Lung (tissue), 12 donors: ENCODE data around the gene CHSY3. TPM values are rescaled to one million over a fixed set of nuclear protein-coding genes. Genes with fewer than 3 reads are reported as not detected.

ENCODE experiments used
- ATAC-seq: fragments of 200-7000 bp; cut with Tn5 transposase; one replicate; pipeline ENCODE4 v1.9.1; 2020; ENCODE audit warnings: moderate number of reproducible peaks; ENCODE audit not compliant: insufficient read depth, low FRiP score
- DNase-seq, 3 donors: peaks; one replicate each; pipeline ENCODE4 v3.0.0-alpha.2; 2013 to 2017
- H3K27ac ChIP-seq, 2 donors: one replicate each; pipeline ENCODE4 v1.5.1; 2013; ENCODE audit warnings: mild to moderate bottlenecking in 2 of 2, moderate library complexity in 2 of 2, control low read depth in 1 of 2, inconsistent platforms in 1 of 2, low read depth in 1 of 2, low read length in 1 of 2
- H3K27me3 ChIP-seq, 3 donors: one replicate each; pipeline ENCODE4 v1.5.1; 2013; ENCODE audit warnings: low read length in 2 of 3; ENCODE audit not compliant: control insufficient read depth in 3 of 3, insufficient read depth in 3 of 3
- H3K36me3 ChIP-seq, 4 donors: one replicate each; pipeline ENCODE4 v1.5.1; 2013; ENCODE audit warnings: low read length in 4 of 4, mild to moderate bottlenecking in 1 of 4, moderate library complexity in 1 of 4; ENCODE audit not compliant: control insufficient read depth in 4 of 4, insufficient read depth in 4 of 4
- H3K4me1 ChIP-seq, 5 donors: one replicate each; pipeline ENCODE4 v1.5.1; 2013; ENCODE audit warnings: low read length in 5 of 5, mild to moderate bottlenecking in 2 of 5, moderate library complexity in 1 of 5; ENCODE audit not compliant: control insufficient read depth in 5 of 5, insufficient read depth in 5 of 5
- H3K4me3 ChIP-seq: one replicate; pipeline ENCODE4 v1.5.1; 2013; ENCODE audit warnings: mild to moderate bottlenecking, control low read depth, moderate library complexity
- H3K9ac ChIP-seq, 2 donors: one replicate each; pipeline ENCODE4 v1.5.1; 2013; ENCODE audit warnings: low read length in 2 of 2, control low read depth in 1 of 2; ENCODE audit not compliant: insufficient read depth in 1 of 2
- H3K9me3 ChIP-seq, 4 donors: one replicate each; pipeline ENCODE4 v1.5.1; 2013; ENCODE audit warnings: low read length in 3 of 4, mild to moderate bottlenecking in 1 of 4, moderate library complexity in 1 of 4; ENCODE audit not compliant: control insufficient read depth in 4 of 4, insufficient read depth in 3 of 4
- CTCF ChIP-seq: IDR thresholded peaks from 2 replicates; pipeline ENCODE4 v1.5.1; 2012; ENCODE audit warnings: mild to moderate bottlenecking; ENCODE audit errors: control extremely low read depth, extremely low read depth
- WGBS, 2 donors: extraction: QIAGEN DNeasy Blood & Tissue Kit; methylation state at CpG; one replicate each; pipeline ENCODE4 v1.1.7; 2013; 5-methylcytosine and 5-hydroxymethylcytosine counted together
- polyA plus RNA-seq, 2 donors: library from polyadenylated mRNA; stranded (reverse); fragments of 200-250 nt; gene quantifications; one replicate each; pipeline ENCODE4 v1.2.1, GENCODE V29; 2013
- total RNA-seq, 2 donors: library from RNA; depleted of rRNA in 1 of 2; stranded (reverse); fragments of >200 nt in 1 of 2; gene quantifications; one replicate each; pipeline ENCODE4 v1.2.1, GENCODE V29; 2014 to 2021
- donor health status: control.
- donor health status: control.
- donor health status: Bipolar disorder and iron deficiency.
- donor health status: healthy.
- donor health status: DM: yes; HTN: yes; CAD: no.

The CHSY3 gene
- total and polyA plus RNA-seq, 4 donors, result 0.41 to 6.7 (median 3.0) TPM

- Histone ChIP-seq H3K4me1 (no peaks in the 10 kb centered on the region), H3K36me3 (no peaks in the 10 kb centered on the region), H3K27me3 (no peaks in the 10 kb centered on the region), H3K9me3 (no peaks in the 10 kb centered on the region), H3K9ac (no peak overlapping the region), H3K27ac (no peak overlapping the region), H3K4me3 (no peak overlapping the region)
- TF ChIP-seq CTCF, result no peak
- DNase-seq (no peak), ATAC-seq (no peak)
- 69 to 79% methylated on average over 3 of the region's 3 CpGs for WGBS, 2 donors
These were observed 128.5 kb downstream of the CHSY3 start for GRCh38 chr5:130032807-130033206.

DNA sequence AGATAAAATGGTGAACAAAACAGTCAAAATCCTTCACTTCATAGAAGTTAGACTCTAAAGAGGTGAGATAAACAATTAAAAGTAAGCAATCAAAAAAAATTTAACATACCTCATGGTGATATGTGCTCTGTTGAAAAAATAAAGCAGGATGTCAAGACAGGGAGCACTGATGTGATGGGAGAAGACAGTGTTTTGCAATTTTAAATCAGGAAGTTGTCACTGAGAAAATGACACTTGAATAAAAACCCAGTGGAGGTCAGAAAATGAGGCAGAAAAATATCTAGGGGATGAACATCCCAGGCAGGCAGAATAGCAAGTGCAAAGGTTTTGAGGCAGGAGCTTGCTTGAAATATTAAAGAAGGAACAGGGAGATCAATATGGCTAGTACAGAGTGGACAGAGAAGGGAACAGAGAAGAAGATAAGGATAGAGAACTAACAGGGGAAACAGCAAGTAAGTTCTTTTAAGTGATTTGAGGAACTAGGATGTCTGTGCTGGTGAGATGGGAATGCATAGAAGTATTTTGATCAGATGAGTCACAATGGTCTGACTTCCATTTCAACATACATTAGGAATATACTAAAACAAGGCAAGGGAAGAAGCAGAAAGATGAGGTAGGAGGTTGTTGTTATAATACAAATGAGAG, 130.4 kb downstream of the CHSY3 start:
- no peak for ATAC-seq
- no peak for DNase-seq
- H3K4me3 ChIP-seq, result no peak overlapping the region
- no peaks in the 10 kb centered on the region for H3K36me3 ChIP-seq
- H3K27ac ChIP-seq, result no peak overlapping the region
- no peaks in the 10 kb centered on the region for H3K27me3 ChIP-seq
- no peak overlapping the region for H3K9ac ChIP-seq
- no peaks in the 10 kb centered on the region for H3K9me3 ChIP-seq
- no peaks in the 10 kb centered on the region for H3K4me1 ChIP-seq
- no peak for TF ChIP-seq CTCF

GRCh38 chr5:130035388-130035787, 131.1 kb downstream of the CHSY3 start:
- WGBS, 2 donors, result 92 to 97% methylated on average over 1 of the region's 1 CpG

More at GRCh38 chr5:130035388-130035787, 131.1 kb downstream of the CHSY3 start:
- no peak for ATAC-seq
- Histone ChIP-seq H3K27ac (no peak overlapping the region), H3K36me3 (no peaks in the 10 kb centered on the region), H3K9ac (no peak overlapping the region), H3K27me3 (no peaks in the 10 kb centered on the region), H3K9me3 (no peaks in the 10 kb centered on the region), H3K4me3 (no peak overlapping the region), H3K4me1 (no peaks in the 10 kb centered on the region)
- no peak for TF ChIP-seq CTCF
- no peak for DNase-seq
